MCF 10A (cell line): ENCODE results near the gene GPS1. TPM values are rescaled to one million over a fixed set of nuclear protein-coding genes. Genes with fewer than 3 reads are reported as not detected.

ENCODE experiments used
- BruUV-seq: library from RNA; stranded (reverse); fragments of 400-500 nt; replicated peaks from 2 replicates; lab custom pipeline; 2021; lab: Mats Ljungman, UMichigan
- CTCF ChIA-PET: fragments of 300-600 bp; sonication (Branson Sonifier 250); formaldehyde crosslinking; extraction: SDS; loops from one replicate; lab custom pipeline; 2021; ENCODE audit warnings: antibody characterized with exemption, inconsistent platforms; lab: Yijun Ruan, JAX
- POLR2A ChIA-PET: fragments of 300-600, 350-650 bp; sonication (Branson Sonifier 250); formaldehyde crosslinking; extraction: SDS; loops from one replicate; lab custom pipeline; 2020; ENCODE audit warnings: antibody characterized with exemption, inconsistent platforms; lab: Yijun Ruan, JAX
- DNase-seq: peaks from one replicate; pipeline ENCODE4 v3.0.0-alpha.2; 2018; ENCODE audit not compliant: unreplicated experiment
- H3K27ac Mint-ChIP-seq: one replicate; pipeline ENCODE4 v1.8.0; 2022; ENCODE audit warnings: mild to moderate bottlenecking, low read depth, mixed read lengths; ENCODE audit not compliant: unreplicated experiment
- H3K27me3 Mint-ChIP-seq: one replicate; pipeline ENCODE4 v1.8.0; 2022; ENCODE audit warnings: mixed read lengths; ENCODE audit not compliant: insufficient read depth, unreplicated experiment
- H3K36me3 Mint-ChIP-seq: one replicate; pipeline ENCODE4 v1.8.0; 2022; ENCODE audit warnings: mild to moderate bottlenecking, moderate library complexity, mixed read lengths; ENCODE audit not compliant: insufficient read depth, unreplicated experiment
- H3K4me1 Mint-ChIP-seq: one replicate; pipeline ENCODE4 v1.8.0; 2022; ENCODE audit warnings: mixed read lengths; ENCODE audit not compliant: insufficient read depth, unreplicated experiment
- H3K4me3 Mint-ChIP-seq: one replicate; pipeline ENCODE4 v1.8.0; 2022; ENCODE audit warnings: mild to moderate bottlenecking, moderate library complexity, mixed read lengths; ENCODE audit not compliant: unreplicated experiment
- H3K9me3 Mint-ChIP-seq: one replicate; pipeline ENCODE4 v1.8.0; 2022; ENCODE audit warnings: mixed read lengths; ENCODE audit not compliant: unreplicated experiment
- CTCF ChIP-seq: fragments of 200-600 bp; IDR thresholded peaks from one replicate; pipeline ENCODE4 v1.8.0; 2022; ENCODE audit warnings: antibody characterized with exemption, mild to moderate bottlenecking; ENCODE audit not compliant: unreplicated experiment
- intact Hi-C: fragments of 100-400 bp; cut with micrococcal nuclease; formaldehyde crosslinking; loops from 2 replicates; pipeline ENCODE4 v1.14.1; 2022
- total RNA-seq: library from RNA; stranded (reverse); gene quantifications from 2 replicates; pipeline ENCODE4 v1.2.3, GENCODE V29; 2022

The GPS1 gene
- total RNA-seq, 1 experiment from 2014 or later, result 100 TPM

- H3K27ac Mint-ChIP-seq, result no peak overlapping the region
- no peaks in the 10 kb centered on the region for H3K4me1 Mint-ChIP-seq
- ChIA-PET POLR2A (interaction anchor here (1.2 kb wide), 1 partner anchor 13 kb away, joined by 3 read pairs; the partner anchor contains the start of gene DUS1L), CTCF (no interaction called here)
- H3K4me3 Mint-ChIP-seq, result no peak overlapping the region
- H3K36me3 Mint-ChIP-seq, result peaks cover 76% of the 10 kb centered on the region
- no peaks in the 10 kb centered on the region for H3K27me3 Mint-ChIP-seq
- DNase-seq, result no peak
- no peak for TF ChIP-seq CTCF
- TSS peak; percentile 24 for BruUV-seq
- intact Hi-C loops, result no loop called here
- H3K9me3 Mint-ChIP-seq, result no peaks in the 10 kb centered on the region
Measured at GRCh38 chr17:82078433-82078832, 26.7 kb downstream of the GPS1 start.

GRCh38 chr17:82079001-82079677 is 27.4 kb downstream of the GPS1 start:
- CTCF ChIA-PET, result interaction anchor here (0.5 to 0.7 kb wide), 3 partner anchors 15 to 43 kb away, joined by 3 to 4 read pairs (median 4); no protein-coding TSS in a partner anchor
- H3K27me3 Mint-ChIP-seq, result no peaks in the 10 kb centered on the region
- H3K4me1 Mint-ChIP-seq, result no peaks in the 10 kb centered on the region
- no peak for TF ChIP-seq CTCF
- no peak for DNase-seq
- H3K27ac Mint-ChIP-seq, result no peak overlapping the region
- POLR2A ChIA-PET, result interaction anchor here (0.8 to 1.8 kb wide), 3 partner anchors 8 to 14 kb away, joined by 3 to 6 read pairs (median 3); partner anchors contain the start of gene DUS1L
- H3K36me3 Mint-ChIP-seq, result peaks cover 83% of the 10 kb centered on the region
- no peak overlapping the region for H3K4me3 Mint-ChIP-seq
- no TSS peak for BruUV-seq
- intact Hi-C loops, result no loop called here
- H3K9me3 Mint-ChIP-seq, result no peaks in the 10 kb centered on the region

GRCh38 chr17:82080048-82080788 is 28.5 kb downstream of the GPS1 start:
- Mint-ChIP-seq H3K27ac (no peak overlapping the region), H3K4me1 (no peaks in the 10 kb centered on the region), H3K4me3 (no peak overlapping the region), H3K36me3 (peaks cover 91% of the 10 kb centered on the region), H3K27me3 (no peaks in the 10 kb centered on the region), H3K9me3 (no peaks in the 10 kb centered on the region)
- no peak for DNase-seq
- TF ChIP-seq CTCF, result no peak
- ChIA-PET CTCF (interaction anchor here (1.2 kb wide), 1 partner anchor 26 kb away, joined by 3 read pairs; no protein-coding TSS in a partner anchor), POLR2A (interaction anchor here (1.0 to 1.8 kb wide), 2 partner anchors 9 to 54 kb away, joined by 3 to 6 read pairs; no protein-coding TSS in a partner anchor)
- BruUV-seq, result no TSS peak
- intact Hi-C loops, result no loop called here
